GM21360 (cell line): ENCODE measurements around the gene SLC9A1.

Experiments
- ATAC-seq: cut with Tn5 transposase; IDR thresholded peaks from one replicate; pipeline ENCODE4 v1.9.1; 2021; ENCODE audit warnings: mild to moderate bottlenecking, moderate library complexity; ENCODE audit not compliant: unreplicated experiment

The SLC9A1 gene

DNA sequence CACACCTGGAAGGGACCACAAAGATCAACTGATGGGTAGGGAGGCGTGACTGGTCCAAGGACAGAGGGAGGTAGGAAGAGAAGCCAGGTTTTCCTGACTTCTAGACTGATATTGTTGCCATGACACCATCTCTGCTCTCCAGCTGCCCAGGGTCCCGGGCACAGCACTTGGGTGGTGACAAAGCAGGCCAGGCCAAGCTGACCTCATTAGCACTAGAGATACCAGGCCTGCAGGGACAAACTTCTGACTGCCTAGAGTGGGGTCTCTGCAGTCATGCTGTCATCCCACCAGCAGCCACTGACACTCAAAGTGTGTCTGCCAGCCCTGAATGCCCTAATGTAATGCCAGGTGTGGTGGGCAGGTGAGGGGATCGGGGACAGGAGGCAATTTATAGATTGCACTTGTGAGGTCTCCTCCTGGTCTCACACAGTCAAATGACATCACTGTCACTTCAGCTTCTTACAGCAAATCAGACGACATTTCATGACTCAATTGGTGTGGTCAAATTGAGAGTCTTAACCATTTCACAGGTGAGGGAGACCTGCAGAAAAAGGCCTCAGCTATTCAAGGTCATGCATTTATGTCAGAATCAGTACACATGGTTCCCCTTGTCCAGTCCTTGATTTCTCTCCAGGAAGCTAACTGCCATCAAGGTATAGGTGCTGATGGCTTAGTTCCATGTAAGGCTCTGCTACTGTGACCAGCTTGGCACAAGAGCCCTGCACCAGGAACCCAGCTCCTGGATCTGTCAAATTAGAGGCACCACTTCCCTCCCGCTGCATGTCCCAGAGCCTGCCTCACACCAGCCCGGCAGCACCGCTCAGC, 2.7 kb downstream of the SLC9A1 start:
- no peak for ATAC-seq

DNA sequence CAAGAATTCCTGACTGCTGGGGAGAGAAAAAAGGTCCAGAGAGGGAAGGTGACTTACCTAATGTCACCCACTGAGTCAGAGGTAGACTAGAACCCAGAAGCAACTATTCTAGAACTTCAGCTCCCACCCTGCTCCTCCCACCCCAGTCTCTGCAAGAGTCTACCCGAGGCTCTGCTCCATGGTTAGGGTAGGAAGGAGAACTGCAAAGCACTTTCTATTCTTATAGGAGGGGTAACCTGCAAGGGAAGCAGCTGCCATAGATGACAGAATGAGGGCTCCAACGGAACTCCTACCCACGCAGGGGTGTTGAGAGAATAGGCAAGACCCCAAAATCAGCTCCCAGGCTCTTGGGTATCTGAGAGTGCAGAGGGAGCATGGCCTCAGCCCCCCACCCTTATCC, 4.3 kb downstream of the SLC9A1 start:
- no peak for ATAC-seq

DNA sequence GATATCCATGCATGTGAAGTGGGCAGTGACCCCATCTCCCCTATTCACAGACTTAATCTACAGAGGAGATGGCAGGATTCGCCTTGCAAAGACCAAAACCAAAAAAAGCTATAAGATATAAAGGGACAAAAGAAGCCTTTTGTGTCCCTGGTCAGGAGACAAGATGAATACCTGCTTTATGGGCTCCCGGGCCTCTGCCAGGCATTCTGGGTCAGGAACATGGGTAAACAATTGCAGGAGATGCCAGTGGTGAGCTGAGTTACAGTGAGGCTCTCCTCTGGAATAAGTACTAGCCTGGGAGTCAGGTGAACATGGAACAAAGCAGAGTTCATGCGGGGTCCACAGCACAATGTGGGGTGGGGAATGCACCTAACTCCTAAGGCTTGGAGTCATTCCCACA, 4.7 kb downstream of the SLC9A1 start:
- no peak for ATAC-seq

DNA sequence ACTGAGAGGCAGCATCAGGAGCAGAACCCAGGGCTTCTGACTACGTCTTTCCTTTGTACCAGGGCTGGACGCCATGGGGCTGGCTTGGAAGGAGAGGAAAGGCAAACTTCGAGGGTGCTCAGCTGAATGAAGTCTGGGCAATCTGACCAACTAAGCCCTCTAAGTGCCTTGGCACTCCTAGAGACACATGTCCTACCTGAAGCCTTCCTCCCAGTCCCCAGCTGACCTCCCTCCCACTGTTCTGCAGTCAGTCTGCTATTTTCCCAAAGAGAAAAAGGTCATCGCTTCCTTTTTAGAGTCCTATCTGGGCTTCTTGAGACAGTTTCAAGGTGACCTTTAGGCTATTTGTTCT, 5.2 kb downstream of the SLC9A1 start:
- no peak for ATAC-seq

DNA sequence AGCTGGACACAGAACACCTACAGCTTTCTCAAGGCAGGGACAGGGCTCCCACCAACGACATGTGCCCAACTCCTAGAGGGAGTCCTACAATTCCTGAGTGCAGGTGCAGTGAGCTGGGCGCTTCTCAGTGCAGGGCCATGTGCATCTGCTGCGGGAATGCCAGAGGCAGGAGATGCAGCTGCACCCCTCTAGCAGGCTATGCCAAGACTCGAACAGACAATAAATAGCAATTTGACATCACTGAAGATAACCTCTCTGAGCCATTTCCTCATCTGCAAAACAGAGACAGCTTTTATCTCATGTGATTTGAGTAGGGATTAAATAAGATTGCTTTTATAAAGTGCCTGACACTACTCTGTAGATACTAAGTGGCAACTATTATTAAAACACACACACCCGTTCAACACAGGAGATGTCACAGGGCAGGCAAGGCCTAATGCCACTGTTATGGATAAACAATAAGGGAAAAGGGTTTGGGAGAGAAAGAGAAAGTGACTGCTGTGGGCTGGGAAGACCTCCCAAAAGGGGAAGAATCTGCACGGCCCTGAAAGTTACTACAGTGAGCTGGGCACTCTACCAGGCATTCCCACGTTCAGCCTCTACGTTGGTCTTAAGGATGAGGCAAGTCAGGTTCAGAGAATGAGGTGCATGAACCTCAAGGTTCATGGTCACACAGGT, 5.7 kb downstream of the SLC9A1 start:
- ATAC-seq = no peak

DNA sequence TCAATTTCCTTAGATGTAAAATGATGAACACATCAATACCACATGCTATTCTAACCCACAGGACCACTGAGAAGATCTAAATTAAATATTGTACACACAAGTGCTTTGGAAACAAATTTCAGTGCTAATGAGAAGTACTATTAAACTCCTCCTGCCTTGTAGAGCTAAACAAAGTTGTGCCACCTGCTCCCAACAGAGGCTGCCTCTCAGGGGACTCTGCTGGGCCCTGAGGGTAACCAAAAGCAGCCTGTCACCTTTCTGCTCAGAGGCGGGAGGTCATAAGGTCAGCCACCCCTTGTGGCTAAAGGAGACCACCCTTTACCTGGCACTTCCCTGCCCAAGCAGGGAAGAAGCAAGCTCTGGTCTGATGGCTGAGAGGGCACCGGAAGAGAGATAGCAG, 6.3 kb downstream of the SLC9A1 start:
- ATAC-seq = no peak

DNA sequence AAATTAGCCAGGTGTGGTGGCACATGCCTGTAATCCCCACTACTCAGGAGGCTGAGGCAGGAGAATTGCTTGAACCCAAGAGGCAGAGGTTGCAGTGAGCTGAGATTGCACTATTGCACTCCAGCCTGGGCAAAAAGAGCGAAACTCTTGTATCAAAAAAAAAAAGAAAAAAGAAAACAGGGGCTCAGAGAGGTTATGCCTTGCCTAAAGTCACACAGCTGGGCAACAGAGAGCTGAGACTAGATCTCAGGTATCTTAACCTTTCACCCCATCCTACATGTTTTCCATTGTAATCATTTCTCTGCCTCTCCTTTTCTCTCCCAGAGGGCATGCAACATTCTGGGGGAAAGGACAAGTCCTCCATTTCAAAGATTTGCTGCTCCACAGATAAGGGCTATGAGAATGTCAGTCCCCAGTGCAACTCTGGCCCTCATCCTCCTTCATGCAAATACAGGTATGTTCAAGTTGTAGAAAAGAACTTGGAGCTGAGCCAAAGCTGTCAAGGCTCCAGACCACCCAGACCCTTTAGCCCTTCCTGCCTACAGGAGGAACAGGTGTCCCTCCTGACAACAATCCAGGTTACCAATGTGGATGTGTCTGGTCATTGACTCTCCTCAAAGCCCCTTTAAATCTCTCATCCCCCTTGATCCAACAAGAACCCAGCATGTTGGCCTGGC, 6.9 kb downstream of the SLC9A1 start:
- ATAC-seq = no peak

DNA sequence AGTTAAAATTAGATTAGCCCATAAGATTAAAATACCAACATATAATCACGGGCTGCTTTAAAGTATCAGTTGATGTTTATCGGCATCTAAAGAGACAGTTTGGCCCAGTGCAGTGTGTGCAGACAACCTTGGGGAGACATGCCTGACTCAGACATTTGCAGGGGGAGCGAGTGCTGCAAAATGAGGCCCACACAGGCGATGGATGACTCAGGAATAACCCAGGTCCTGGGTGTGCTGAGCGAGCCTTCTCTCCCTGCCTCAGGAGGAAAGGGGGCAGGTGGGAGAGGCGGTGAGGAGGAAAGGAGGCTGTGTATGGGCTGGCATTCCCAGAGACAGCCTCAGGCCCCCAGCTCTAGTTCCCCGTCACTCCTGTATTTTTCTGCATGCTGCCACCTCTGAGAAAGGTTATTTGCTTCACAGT, 9.0 kb downstream of the SLC9A1 start:
- no peak for ATAC-seq

DNA sequence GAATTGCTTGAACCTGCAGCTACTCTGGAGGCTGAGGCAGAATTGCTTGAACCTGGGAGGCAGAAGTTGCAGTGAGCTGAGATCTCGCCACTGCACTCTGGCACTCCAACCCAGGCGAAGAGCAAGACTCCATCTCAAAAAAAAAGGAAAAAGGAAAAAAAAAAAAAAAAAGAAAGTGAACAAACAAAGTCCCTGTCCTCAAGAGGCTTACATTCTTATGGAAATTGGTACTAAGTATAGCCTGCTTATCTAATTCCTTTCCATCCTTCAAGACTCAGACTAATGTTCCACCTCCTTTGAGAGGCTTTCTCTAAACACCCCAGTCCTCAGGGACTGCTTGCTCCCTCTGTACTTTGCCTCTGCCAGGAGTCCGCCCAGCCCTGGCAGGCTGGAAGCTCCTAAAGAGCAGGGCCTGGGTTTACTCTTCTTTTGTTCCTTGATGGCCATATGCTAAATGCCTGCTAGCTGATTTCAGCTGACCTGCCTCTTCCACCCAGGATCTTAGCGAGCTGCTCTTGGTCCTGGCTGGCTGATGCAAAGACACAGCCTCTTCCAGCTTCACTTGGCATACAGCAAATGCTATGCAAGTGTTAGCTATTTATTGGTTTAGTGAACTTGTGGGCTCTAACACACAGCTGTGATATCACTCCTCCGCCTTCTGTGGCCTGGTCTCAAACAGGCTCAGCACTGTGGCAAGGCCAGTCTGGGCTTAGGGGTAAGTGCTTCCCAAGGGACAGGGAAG, 9.8 kb downstream of the SLC9A1 start:
- ATAC-seq = no peak

DNA sequence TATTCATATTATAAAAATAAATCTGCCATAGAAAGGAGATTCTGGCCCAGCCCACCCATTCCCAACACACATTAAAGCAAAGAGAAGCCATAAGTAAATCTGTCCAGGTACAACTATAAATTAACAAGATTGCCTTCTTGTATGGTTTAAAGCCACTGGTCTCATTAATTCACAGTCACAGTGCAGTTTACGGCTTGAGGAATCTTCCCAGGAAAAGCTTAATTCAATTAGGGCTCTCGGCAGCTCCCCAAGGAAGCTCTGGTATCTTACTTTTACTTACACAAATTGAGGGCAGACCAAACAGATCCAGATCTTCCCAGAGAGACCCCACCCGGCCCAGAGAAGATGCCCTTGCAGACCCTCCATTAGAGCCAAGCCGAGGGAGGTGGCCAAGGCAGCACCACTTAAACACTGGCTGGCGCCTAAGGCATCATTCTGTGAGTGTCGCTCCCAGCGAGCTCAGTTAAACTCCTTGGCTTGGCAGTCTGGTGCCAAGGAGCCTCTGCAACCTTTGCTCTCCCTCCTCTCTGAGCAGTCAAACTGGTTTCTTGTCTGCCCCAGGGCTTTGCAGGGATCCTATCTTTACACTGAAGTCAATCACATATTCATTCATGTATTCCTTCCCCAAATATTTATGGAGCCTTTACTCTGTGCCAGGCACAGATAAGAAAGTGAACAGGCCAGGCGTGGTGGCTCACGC, 10.7 kb downstream of the SLC9A1 start:
- ATAC-seq = no peak

DNA sequence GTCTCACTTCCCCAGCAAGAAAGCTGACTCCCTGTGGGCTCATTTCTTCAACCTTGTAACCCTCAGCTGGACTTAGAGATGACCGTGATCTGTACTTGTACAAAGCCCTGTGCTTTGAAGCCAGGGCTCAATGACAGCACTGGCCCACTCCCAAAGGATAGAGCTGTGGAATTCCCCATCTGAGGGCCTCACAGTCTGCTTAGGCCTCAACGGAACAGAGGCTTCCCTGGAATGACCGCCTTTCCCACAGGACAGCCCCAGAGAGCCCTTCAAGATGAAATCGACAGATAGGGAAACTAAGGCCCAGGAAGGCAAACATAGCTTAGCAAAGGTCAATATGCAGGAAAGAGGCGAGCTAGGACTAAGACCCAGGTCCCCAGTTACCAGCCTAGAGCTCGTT, 11.5 kb downstream of the SLC9A1 start:
- ATAC-seq = no peak

DNA sequence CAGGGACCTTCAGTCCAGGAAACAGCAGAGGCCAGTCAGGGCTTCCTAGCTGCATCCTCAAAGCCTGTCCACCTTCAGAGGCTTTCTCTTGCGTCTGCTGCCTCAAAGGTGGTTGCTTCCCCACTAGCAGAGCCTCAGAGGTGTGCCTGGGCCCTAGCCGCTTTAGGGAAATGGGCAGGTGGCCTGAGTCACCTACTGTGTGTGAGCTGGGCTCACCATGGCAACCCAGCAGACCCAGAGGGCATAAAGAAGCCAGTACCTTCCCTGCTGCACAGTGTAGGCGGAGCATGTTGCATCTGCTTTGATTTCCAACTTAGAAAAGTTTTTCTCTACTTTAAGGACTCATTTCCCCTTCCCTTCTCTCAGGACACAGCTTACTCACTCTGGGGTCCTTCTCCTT, 12.5 kb downstream of the SLC9A1 start:
- no peak for ATAC-seq

DNA sequence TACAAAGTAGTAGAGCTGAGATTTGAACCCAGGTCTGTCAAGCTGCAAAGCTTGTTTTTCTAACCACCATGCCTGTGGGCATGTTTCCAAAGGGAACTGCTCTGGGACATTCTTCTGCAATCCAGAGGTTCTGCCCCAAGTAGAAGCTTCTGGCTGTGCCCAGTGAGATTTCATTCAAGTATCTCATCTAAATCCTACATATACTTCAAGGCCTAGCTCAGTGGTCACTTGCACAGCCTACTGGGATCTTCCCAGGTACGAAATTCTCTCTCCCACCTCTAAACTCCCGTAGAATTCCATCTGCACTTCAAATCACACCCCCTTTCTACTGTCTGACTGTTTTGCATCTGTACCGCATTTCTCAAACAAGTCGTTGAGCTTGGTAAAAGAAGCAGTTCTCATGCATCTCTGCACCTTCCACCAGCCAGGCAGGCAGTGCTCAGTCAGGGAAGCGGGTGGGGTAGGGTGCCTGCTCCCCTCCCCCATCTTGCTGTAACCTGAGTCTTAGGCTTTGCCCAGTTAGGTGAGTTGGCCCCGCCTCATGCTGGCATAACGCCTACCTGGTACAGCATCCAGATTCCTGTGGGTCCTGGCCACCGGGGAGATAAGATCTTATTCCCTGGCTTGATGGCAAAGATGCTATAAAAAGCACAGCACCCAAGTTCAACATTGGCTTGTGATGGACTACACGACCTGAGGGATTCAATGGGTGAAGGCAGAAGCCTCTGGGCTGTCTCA, 13.5 kb downstream of the SLC9A1 start:
- ATAC-seq = no peak

DNA sequence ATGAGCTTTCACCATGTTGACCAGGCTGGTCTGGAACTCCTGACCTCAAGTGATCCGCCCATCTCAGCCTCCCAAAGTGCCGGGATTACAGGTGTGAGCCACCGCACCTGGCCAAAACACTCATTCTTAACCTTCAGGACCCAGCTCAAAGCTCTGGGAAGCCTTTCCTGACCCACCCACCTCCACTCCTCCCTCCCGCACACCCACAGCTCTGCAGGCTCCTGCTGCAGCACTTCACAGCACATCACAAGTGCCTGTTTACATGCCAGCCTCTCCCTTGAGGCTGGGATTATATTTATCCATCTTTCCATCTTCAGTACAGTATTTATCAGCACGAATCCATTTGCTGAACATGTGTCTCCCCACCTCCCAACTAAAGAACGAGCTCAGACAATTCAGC, 14.9 kb downstream of the SLC9A1 start:
- no peak for ATAC-seq

DNA sequence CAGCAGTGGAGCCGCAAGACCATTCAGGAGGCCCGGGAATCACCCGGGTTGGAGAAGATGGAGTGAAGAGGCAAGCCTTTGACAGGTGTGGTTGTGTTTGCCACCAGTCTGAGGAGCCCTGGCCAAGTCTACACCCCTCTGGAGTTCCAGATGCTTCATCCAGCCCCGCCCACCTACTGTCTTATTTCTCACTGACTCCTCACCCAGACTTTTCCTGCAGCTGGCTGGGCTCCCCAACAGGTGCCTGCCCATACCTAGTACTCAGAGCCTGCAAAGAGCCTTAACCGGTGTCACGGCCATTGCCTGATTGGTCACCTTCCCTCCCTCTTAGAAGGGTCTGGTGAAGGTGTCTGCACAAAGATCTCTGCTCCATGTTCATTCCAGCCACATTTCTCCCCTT, 16.0 kb downstream of the SLC9A1 start:
- no peak for ATAC-seq

DNA sequence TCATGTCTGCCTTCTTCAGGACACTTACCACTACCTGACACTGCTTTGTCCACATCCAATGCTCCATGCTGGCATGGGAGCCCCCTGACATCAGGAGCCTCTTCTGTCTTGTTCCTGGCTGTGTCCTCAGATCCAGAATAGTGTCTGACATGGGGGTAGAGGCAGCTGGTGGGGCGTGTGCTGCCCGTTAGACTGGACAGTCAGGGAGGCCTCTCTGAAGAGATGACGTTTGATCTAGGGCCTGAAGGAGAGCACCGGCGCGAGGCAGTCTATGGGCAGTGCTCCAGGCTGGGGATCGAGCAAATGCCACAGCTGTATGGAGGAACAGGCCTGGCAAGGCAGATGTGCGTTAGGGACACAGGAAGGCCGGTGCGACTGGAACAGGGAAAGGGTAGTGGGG, 16.6 kb downstream of the SLC9A1 start:
- no peak for ATAC-seq

DNA sequence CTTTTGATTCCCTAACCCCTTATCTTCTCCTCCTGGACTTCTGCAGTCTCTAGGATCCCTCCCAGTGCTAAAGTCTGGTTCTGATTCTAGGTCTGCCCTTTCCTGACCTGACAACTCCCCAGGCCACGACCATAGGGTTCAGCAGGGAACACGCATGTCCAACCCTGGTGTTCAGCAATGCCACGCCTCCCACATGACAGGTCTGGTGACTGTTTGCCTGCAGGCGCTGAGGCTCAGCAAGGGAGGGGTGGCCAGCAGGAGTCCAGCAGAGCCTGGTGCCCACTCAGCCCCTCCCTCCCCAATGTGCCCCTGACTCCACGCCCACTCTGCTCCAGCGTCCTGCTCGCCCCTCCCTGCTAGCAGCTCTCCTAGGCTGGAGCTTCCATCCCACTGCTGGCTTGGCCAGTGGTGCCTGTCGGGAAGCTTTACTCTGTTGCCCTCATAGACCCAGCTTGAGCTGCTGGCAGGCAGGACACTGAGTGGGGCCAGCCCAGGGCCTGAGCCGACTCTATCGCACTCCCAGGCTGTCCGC, 17.3 kb downstream of the SLC9A1 start:
- no peak for ATAC-seq

DNA sequence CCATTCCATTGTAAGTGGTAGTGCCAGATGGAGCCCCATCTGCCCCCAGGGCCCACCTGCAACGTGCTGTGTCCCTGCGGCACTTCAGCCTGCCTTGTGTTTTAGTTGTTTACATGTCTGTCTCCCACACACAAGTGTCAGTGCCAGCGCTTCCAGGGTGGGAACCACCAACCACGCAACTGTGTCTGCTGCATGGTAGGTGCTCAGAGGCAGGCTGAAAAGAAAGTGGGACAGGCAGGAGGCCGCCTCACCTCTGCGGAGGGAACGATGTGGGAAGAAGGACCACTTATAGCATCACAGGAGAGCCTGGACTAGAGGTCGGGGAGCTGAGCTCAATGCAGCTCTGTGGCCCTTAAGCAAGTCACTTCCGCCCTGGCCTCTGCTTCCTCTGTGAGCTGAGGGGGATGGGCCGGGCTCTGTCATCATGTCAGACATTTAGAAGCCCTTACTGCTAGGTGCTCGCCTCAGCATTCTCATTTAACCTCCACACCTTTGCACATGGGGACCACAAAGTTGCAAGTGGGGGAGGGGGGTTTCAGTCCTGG, 17.9 kb downstream of the SLC9A1 start:
- no peak for ATAC-seq

DNA sequence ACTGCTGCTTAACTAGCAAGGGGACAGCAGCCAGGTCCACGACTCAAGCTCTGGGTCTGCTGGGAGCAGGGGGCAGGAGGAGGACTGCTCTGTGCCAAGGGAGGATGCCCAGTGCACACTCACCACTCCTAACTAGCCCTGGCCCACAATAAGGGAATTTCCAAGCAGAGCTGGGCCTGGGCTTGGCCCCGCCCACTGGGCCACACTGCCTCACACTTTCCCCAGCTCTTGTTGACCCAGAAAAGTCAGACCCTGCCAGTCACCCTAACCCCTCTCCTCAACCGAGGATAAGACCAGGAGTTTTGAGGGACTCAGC, 18.7 kb downstream of the SLC9A1 start:
- no peak for ATAC-seq
